CD14-positive monocyte (primary cell): Measurements from ENCODE around the gene ZCCHC14. TPM values are rescaled to one million over a fixed set of nuclear protein-coding genes. Genes with fewer than 3 reads are reported as not detected.
A peak's percentile ranks its signal among the peaks of the same experiment; 100 is the strongest.

Source experiments
- DNase-seq, 3 donors: peaks; one replicate each; pipeline ENCODE4 v3.0.0-alpha.2; 2011 to 2022
- H2AFZ ChIP-seq: 2 replicates; pipeline ENCODE4 v1.6.0; 2012; ENCODE audit warnings: mild to moderate bottlenecking, low read depth, low read length, inconsistent platforms; ENCODE audit not compliant: insufficient read depth, poor library complexity, severe bottlenecking
- H3K27ac ChIP-seq, 2 donors: 1 replicate in 1 of 2; 2 replicates in 1 of 2; pipeline ENCODE4 v1.5.1; 2012 to 2013; ENCODE audit warnings: low read length in 2 of 2, control low read depth in 1 of 2, inconsistent platforms in 1 of 2, low read depth in 1 of 2, mild to moderate bottlenecking in 1 of 2
- H3K27me3 ChIP-seq, 2 donors: one replicate each; pipeline versions ENCODE4 v1.6.0 to v1.6.1; 2011 to 2013; ENCODE audit warnings: low read length in 2 of 2; ENCODE audit not compliant: control insufficient read depth in 2 of 2, insufficient read depth in 2 of 2
- H3K36me3 ChIP-seq, 2 donors: replicated peaks in 1 of 2; 1 replicate in 1 of 2; 2 replicates in 1 of 2; pipeline versions ENCODE4 v1.5.1 to v1.6.1; 2012 to 2013; ENCODE audit warnings: low read length in 2 of 2, control low read depth in 1 of 2, inconsistent platforms in 1 of 2, mild to moderate bottlenecking in 1 of 2; ENCODE audit not compliant: insufficient read depth in 2 of 2, control insufficient read depth in 1 of 2
- H3K4me1 ChIP-seq, 2 donors: 1 replicate in 1 of 2; 2 replicates in 1 of 2; pipeline versions ENCODE4 v1.5.1 to v1.6.1; 2012 to 2013; ENCODE audit warnings: low read length in 2 of 2, control low read depth in 1 of 2, inconsistent platforms in 1 of 2, mild to moderate bottlenecking in 1 of 2, moderate library complexity in 1 of 2; ENCODE audit not compliant: insufficient read depth in 2 of 2, control insufficient read depth in 1 of 2
- H3K4me2 ChIP-seq: replicated peaks from 2 replicates; pipeline ENCODE3; 2012; ENCODE audit warnings: low read length, moderate library complexity, mild to moderate bottlenecking; ENCODE audit not compliant: poor library complexity, severe bottlenecking; ENCODE audit errors: extremely low read depth
- H3K4me3 ChIP-seq, 3 experiments: fragments of 200-600 bp in 1 of 3; sonication (generic) in 1 of 3; replicated peaks in 1 of 3; 1 replicate in 2 of 3; 2 replicates in 1 of 3; pipeline ENCODE4 v1.5.1; 2011 to 2013; ENCODE audit warnings: low read length in 3 of 3, mild to moderate bottlenecking in 3 of 3, control low read depth in 2 of 3, low read depth in 2 of 3, inconsistent platforms in 1 of 3, moderate library complexity in 1 of 3
- H3K79me2 ChIP-seq: 2 replicates; pipeline ENCODE4 v1.6.0; 2012; ENCODE audit warnings: mild to moderate bottlenecking, control low read depth, inconsistent platforms, low read length, moderate library complexity; ENCODE audit not compliant: insufficient read depth
- H3K9ac ChIP-seq: 2 replicates; pipeline ENCODE4 v1.6.0; 2017; ENCODE audit warnings: low read length, mild to moderate bottlenecking; ENCODE audit not compliant: insufficient read depth, poor library complexity, severe bottlenecking
- H3K9me3 ChIP-seq, 2 donors: replicated peaks in 1 of 2; 1 replicate in 1 of 2; 2 replicates in 1 of 2; pipeline versions ENCODE4 v1.5.1 to v1.6.1; 2012 to 2013; ENCODE audit warnings: low read length in 2 of 2, control low read depth in 1 of 2; ENCODE audit not compliant: control insufficient read depth in 1 of 2, insufficient read depth in 1 of 2
- H4K20me1 ChIP-seq: 2 replicates; pipeline ENCODE4 v1.6.0; 2012; ENCODE audit warnings: mild to moderate bottlenecking, low read length, control low read depth, moderate library complexity; ENCODE audit not compliant: insufficient read depth
- H3K27ac Mint-ChIP-seq, 7 donors: one replicate each; pipeline ENCODE4 v1.8.0; 2020; ENCODE audit warnings: mild to moderate bottlenecking in 7 of 7, mixed read lengths in 7 of 7, moderate library complexity in 6 of 7, inconsistent platforms in 2 of 7
- H3K27me3 Mint-ChIP-seq, 3 donors: one replicate each; pipeline ENCODE4 v1.8.0; 2021 to 2022; ENCODE audit warnings: low read depth in 3 of 3, mild to moderate bottlenecking in 3 of 3, mixed read lengths in 3 of 3, moderate library complexity in 3 of 3, inconsistent platforms in 1 of 3
- H3K36me3 Mint-ChIP-seq, 2 donors: one replicate each; pipeline ENCODE4 v1.8.0; 2020; ENCODE audit warnings: mixed read lengths in 2 of 2, inconsistent platforms in 1 of 2, mild to moderate bottlenecking in 1 of 2
- H3K4me1 Mint-ChIP-seq: one replicate; pipeline ENCODE4 v1.8.0; 2020; ENCODE audit warnings: mild to moderate bottlenecking, mixed read lengths
- H3K4me3 Mint-ChIP-seq, 2 donors: one replicate each; pipeline ENCODE4 v1.8.0; 2020; ENCODE audit warnings: mild to moderate bottlenecking in 2 of 2, mixed read lengths in 2 of 2, moderate library complexity in 1 of 2
- H3K9me3 Mint-ChIP-seq, 7 donors: one replicate each; pipeline ENCODE4 v1.8.0; 2020 to 2022; ENCODE audit warnings: mixed read lengths in 7 of 7, mild to moderate bottlenecking in 6 of 7, moderate library complexity in 6 of 7, inconsistent platforms in 2 of 7
- WGBS: methylation state at CpG from one replicate; pipeline ENCODE4 v1.1.5; 2013; ENCODE audit warnings: missing lambda C conversion rate; ENCODE audit not compliant: insufficient coverage; 5-methylcytosine and 5-hydroxymethylcytosine counted together
- intact Hi-C, 2 donors: fragments of 100-400 bp; cut with micrococcal nuclease; formaldehyde crosslinking; loops; one replicate each; pipeline versions ENCODE4 v1.15.0 to v1.15.1; 2023
- polyA plus RNA-seq, 3 donors: library from polyadenylated mRNA; depleted of rRNA in 1 of 3; unstranded in 2 of 3; stranded (reverse) in 1 of 3; fragments of 300-500 nt in 2 of 3; fragments of >200 nt in 1 of 3; fragmentation: Illumina TruSeq in 2 of 3; gene quantifications; 1 replicate in 2 of 3; 2 replicates in 1 of 3; pipeline ENCODE4 v1.2.3, GENCODE V29; 2012 to 2021
- TF ChIP-seq, protein P1 (sequence below): fragments of 200-600 bp; IDR thresholded peaks from one replicate; pipeline ENCODE4 v1.8.0; 2022; ENCODE audit warnings: antibody characterized with exemption, mild to moderate bottlenecking

Gene ZCCHC14
- polyA plus RNA-seq, 3 donors = 0.11 to 4.0 (median 0.22) TPM

DNA sequence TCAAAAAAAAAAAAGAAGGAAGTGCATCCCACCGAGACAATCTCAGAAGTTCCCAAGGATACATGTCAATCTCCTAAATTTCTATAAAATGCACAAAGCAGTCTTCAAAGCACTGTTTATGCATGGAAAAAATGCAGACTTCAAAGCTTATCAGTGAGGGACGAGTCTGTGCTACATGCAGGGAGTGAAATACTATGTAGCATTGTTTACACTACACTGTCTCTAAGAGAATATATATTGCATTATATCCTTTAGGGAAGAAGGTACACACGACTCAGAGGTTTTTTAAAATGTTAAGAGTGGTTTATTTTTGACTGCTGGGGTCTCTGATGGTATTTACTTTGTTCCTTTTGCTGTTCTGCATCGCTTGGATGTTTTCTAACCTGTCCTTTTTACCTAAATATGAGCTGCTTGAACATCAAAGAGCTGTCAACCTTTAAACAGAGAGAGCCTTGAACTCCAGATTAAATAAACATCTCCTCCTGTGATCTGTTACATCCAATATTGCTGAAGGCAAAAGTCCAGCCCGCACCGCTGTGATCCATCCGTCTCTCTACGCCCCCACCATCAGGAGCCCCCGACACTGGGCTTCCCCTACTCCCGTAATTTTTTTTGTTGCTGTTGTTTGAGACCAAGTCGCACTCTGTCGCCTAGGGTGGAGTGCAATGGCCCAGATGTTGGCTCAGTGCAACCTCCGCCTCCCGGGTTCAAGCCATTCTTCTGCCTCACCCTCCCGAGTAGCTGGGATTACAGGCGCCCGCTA, 110.6 kb downstream of the ZCCHC14 start:
- Mint-ChIP-seq H3K9me3 (peaks cover 0 to 9% (median 0%) of the 10 kb centered on the region in 7 donors), H3K4me1 (peaks cover 26% of the 10 kb centered on the region), H3K27me3 (peaks cover 18 to 38% (median 35%) of the 10 kb centered on the region in 3 donors), H3K36me3 (peaks cover 8 to 9% of the 10 kb centered on the region in 2 donors), H3K4me3 (peak overlapping the region; percentile 84 to 87), H3K27ac (peak overlapping the region in 2 of 7 donors; percentile 13 to 40)
- intact Hi-C loops = loop anchor here in 1 of 2 donors (5.0 kb wide), 1 partner anchor 65 kb away; the partner anchor contains the start of gene C16orf95
- H3K4me1 ChIP-seq = peaks cover 22 to 32% of the 10 kb centered on the region in 2 donors
- no peak overlapping the region for H2AFZ ChIP-seq
- H3K4me3 ChIP-seq = peak overlapping the region in 1 of 3 experiments; percentile 80
- peak overlapping the region; percentile 66 for H3K9ac ChIP-seq
- no peaks in the 10 kb centered on the region for H3K79me2 ChIP-seq
- H3K4me2 ChIP-seq = peak overlapping the region; percentile 81
- no peaks in the 10 kb centered on the region for H3K36me3 ChIP-seq
- H3K27me3 ChIP-seq = peaks cover 7 to 14% of the 10 kb centered on the region in 2 donors
- TF ChIP-seq, protein P1, sequence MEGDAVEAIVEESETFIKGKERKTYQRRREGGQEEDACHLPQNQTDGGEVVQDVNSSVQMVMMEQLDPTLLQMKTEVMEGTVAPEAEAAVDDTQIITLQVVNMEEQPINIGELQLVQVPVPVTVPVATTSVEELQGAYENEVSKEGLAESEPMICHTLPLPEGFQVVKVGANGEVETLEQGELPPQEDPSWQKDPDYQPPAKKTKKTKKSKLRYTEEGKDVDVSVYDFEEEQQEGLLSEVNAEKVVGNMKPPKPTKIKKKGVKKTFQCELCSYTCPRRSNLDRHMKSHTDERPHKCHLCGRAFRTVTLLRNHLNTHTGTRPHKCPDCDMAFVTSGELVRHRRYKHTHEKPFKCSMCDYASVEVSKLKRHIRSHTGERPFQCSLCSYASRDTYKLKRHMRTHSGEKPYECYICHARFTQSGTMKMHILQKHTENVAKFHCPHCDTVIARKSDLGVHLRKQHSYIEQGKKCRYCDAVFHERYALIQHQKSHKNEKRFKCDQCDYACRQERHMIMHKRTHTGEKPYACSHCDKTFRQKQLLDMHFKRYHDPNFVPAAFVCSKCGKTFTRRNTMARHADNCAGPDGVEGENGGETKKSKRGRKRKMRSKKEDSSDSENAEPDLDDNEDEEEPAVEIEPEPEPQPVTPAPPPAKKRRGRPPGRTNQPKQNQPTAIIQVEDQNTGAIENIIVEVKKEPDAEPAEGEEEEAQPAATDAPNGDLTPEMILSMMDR = no peak
- H3K9me3 ChIP-seq = no peaks in the 10 kb centered on the region
- peaks cover 25% of the 10 kb centered on the region for H4K20me1 ChIP-seq
- DNase-seq = no peak
- 68% methylated on average over 7 of the region's 17 CpGs for WGBS
- no peak overlapping the region for H3K27ac ChIP-seq

DNA sequence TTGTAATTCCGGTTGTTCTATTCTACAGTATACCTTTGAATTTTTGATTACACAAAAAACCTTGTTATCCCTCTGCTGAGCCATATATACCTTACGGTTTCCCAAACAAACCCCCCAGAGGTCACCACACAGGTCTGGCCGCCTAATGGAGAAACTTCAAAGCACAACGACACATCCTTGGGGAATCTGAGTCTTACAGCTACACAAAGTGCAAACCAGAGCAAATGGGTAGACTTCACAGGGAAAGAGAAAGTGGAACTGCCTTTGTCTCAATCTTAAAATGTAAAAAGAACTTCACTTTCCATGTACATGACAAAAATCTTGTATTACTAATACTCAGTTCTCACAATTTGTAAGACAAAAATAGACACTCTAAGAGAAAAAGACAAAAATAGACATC, 111.9 kb downstream of the ZCCHC14 start:
- TF ChIP-seq, protein P1 = no peak
- DNase-seq = no peak
- H3K27me3 ChIP-seq = peaks cover 7 to 17% of the 10 kb centered on the region in 2 donors
- H3K36me3 Mint-ChIP-seq = peaks cover 9 to 16% of the 10 kb centered on the region in 2 donors
- no peak overlapping the region for H3K27ac ChIP-seq
- intact Hi-C loops = loop anchor here in 1 of 2 donors (5.0 kb wide), 1 partner anchor 64 kb away; the partner anchor contains the start of gene C16orf95
- H3K4me3 ChIP-seq = no peak overlapping the region
- H2AFZ ChIP-seq = no peak overlapping the region
- no peaks in the 10 kb centered on the region for H3K36me3 ChIP-seq
- peaks cover 38% of the 10 kb centered on the region for H4K20me1 ChIP-seq
- H3K9me3 Mint-ChIP-seq = peaks cover 0 to 9% (median 0%) of the 10 kb centered on the region in 7 donors
- H3K9ac ChIP-seq = no peak overlapping the region
- peaks cover 21 to 49% (median 44%) of the 10 kb centered on the region in 3 donors for H3K27me3 Mint-ChIP-seq
- H3K79me2 ChIP-seq = no peaks in the 10 kb centered on the region
- no CpG with 5 or more reads among the region's 4 CpGs for WGBS
- H3K4me3 Mint-ChIP-seq = peak overlapping the region in 1 of 2 donors; percentile 87
- peaks cover 19 to 28% of the 10 kb centered on the region in 2 donors for H3K4me1 ChIP-seq
- peaks cover 23% of the 10 kb centered on the region for H3K4me1 Mint-ChIP-seq
- H3K4me2 ChIP-seq = no peak overlapping the region
- H3K9me3 ChIP-seq = no peaks in the 10 kb centered on the region
- H3K27ac Mint-ChIP-seq = no peak overlapping the region
